ENCODE results near the gene YY1AP1.

- no peak for TF ChIP-seq GATA2 (IDR thresholded peaks at IDR 0.05; ENCODE audit: low read depth, low read length)
- no peak for TF ChIP-seq GATA3 (IDR thresholded peaks at IDR 0.05; ENCODE audit: low read depth, low read length)
Observed at GRCh38 chr1:155640367-155640766, 48.2 kb downstream of the YY1AP1 start.

Data from SH-SY5Y (cell line).